ENCODE results near the gene DCDC2B.
"Not testable (repeated sequence)": the region's sequence is repeated elsewhere in the genome, so short reads cannot be mapped to it uniquely, and the experiment has no call there.

DCDC2B gene

GRCh38 chr1:32256473-32257226 lies 47.8 kb downstream of the DCDC2B start:
- DNase-seq (ENCODE audit: low spot score) = no peak

- no peak for DNase-seq (ENCODE audit: low spot score)
Observed at GRCh38 chr1:32257227-32257508, 48.3 kb downstream of the DCDC2B start.

- not testable (repeated sequence) for DNase-seq (ENCODE audit: low spot score)
Observed at GRCh38 chr1:32263236-32263593, 54.3 kb downstream of the DCDC2B start.

GRCh38 chr1:32263744-32264143 lies 54.9 kb downstream of the DCDC2B start:
- DNase-seq (ENCODE audit: low spot score) = no peak

Measured in globus pallidus (tissue), 1 donor.